NCI-H1048 (cell line): Measurements from ENCODE around the gene PAM.
"Not testable (repeated sequence)": the region's sequence is repeated elsewhere in the genome, so short reads cannot be mapped to it uniquely, and the experiment has no call there.

ENCODE experiments used
- DNase-seq: peaks from one replicate; lab custom pipeline; 2025; lab: John Stamatoyannopoulos, UW

Gene PAM

DNA sequence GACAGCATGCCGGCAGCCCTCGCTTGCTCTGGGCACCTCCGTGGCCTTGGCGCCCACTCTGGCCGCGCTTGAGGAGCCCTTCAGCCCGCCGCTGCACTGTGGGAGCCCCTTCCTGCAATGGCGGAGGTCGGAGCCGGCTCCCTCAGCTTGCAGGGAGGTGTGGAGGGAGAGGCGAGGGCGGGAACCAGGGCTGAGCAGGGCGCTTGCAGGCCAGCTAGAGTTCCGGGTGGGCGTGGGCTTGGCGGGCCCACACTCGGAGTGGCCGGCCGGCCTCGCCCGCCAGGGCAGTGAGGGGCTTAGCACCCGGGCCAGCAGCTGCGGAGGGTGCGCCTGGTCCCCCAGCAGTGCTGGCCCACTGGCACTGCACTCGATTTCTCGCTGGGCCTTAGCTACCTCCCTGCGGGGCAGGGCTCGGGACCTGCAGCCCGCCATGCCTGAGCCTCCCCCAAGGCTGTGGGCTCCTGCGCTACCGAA is 3.2 kb upstream of the PAM start:
- DNase-seq, result not testable (repeated sequence)

DNA sequence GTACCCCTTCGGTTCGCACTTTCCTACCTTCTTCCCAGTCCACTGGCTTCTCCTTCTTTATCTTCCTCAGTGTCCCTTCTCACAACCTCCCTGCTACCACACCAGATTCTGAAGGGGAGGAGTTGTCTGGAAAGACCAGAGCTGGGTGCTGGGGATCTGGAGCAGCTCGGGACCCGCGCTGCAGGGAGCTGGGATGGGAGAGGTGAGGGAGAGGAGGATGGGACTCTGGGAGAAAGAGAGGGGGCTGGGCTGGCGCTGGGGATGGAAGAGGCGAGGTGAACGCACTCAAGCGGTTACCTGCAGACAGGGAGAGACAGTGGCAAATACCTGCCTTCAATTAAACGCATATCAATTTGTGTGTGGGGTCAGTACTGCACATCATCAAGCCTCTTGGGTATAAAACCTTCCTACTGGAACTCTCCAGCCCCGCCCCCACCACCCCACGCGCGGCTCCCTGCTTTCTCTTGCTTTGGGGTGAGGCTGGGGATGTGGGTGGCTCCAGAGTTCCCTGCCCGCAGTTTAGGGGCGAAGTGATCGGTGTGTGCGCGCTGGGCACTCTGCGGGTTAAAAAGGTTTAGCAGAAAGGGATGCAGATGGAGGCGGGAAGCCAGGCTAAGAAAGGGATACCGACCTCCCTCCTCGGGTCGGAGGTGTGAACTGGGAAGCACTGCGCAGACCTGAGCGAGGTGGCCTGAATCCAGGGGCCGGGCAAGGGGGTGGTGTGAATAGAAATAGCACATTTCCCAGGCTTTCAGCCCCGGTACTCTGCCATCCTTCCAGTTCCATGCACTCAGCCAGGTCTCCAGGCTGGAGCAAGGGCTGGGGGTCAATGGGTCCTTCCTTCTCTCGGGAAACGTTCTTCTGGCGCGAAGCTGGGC is 977 bp upstream of the PAM start:
- DNase-seq, result no peak

DNA sequence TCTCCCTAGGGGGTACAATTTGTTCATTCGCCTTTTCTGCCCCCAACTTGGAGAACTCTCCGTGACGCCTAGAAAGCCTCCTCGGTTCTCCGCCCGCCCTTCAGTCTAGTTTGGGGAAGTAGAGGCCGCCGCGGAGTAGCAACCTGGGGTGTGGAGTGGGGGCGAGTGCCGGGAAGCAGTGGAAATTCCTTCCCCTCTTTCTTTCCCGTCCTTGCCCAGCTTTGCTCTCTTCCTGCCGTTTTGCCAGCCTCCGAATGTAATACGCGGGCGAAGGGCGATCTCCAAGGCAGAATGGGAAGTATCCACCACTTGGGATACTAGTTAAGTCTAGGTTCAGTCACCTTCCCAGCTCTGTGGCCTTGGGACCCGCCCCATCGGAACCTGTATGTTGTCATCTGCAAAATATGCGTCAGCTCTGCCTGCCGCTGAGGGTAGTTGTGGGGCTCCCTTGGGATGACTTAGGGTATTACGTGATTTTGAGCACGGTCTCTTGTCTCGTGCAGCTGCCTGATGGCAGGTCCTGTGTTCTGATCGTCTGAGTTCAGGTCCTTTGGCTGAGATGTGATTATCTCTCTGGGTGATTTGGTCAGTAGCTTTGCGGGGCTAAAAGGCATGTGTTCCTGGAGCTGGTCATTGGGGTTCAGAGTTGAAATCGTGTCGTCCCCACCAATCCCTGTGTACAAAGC is 724 bp downstream of the PAM start:
- DNase-seq, result no peak

GRCh38 chr5:102758576-102758975 is 3.5 kb downstream of the PAM start:
- no peak for DNase-seq

- no peak for DNase-seq
Measured at GRCh38 chr5:102759289-102759688, 4.2 kb downstream of the PAM start.

DNA sequence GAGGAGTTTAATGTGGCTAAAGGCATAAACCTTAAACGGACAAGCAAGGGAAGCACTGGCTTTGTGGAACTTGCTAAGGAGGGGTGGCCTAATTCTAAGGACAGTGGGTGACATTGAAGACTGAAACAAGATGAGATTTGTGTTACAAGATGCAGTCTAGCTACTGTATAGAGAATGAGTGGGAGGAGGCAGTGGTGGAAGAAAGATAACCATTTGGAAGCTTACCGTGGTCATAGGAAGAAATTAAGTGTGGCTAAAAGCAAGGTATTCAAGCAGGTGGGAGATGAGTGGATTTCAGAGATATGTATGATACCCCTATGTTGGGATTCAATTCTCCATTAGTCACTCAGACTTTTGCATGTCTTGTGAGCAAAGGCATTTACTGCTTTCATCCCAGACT is 4.6 kb downstream of the PAM start:
- no peak for DNase-seq

DNA sequence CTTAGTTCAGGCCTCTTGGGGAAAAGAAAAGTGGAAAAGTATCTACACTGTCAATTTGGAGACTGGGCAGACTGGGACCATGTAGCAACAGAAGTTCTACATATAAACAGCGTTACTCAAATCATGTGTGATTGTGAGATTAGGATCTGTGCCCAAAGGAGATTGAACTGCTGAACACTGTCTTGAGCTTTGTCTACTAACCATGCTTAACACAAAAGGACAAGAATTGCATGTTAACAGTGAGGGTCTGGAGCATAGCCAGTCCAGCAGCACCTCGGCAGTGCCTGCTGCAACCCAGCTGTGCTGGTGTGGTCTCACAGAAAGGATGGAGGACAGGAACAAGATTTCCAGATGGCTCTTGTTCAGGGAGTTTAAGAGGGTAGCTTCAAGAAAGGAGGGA is 5.7 kb downstream of the PAM start:
- no peak for DNase-seq

DNA sequence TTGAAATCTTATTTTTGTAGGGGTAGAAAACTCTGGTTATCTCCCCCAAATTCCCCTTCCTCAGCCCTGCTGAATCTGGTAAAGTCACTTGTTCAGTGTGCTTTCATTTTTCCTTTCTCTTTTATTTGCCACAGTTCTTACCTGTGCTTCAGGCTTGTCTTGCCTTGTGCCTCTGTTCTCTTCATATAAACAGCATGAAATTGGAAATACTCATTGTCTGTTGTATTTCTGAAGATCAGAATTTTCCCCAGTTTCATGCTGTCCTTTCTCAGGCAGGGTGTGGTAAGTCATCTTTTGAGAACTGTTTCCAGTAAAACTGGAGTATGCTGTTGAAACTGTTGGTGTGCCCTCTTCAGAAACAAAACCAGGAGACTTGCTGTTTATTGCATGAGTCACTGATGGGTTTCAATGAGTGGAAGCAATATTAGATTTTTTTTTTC is 7.0 kb downstream of the PAM start:
- DNase-seq, result no peak

DNA sequence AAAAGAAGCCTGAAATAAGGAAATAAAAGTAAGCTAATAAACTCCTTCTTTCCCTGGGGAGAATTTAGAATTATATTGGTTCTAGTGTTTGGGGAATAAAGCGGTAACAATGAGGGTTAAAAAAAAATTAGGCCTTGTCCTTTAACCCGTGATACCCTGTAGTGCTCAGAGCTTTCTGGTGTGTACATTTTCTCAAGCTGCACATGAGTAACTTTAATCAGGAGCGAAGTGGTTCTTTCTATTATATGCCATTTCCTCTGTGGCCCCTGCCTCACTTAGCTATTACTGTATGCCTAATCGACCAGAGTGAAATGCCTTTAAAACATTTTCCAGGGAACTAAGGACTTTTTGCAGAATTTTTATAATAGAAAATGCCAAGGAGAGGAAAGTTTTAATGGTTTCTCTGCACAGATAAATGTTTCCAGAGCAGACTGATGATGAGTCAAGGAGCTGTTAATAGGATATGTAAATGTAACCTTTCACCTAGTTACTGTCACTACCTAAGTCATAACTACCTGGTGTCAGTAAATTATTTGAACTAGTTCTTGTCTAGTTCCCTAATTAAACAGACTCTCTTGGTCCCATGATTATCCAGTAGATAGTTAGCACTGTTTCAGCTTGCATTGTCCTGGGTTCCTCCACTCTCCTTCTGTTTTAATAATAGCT is 7.6 kb downstream of the PAM start:
- no peak for DNase-seq

DNA sequence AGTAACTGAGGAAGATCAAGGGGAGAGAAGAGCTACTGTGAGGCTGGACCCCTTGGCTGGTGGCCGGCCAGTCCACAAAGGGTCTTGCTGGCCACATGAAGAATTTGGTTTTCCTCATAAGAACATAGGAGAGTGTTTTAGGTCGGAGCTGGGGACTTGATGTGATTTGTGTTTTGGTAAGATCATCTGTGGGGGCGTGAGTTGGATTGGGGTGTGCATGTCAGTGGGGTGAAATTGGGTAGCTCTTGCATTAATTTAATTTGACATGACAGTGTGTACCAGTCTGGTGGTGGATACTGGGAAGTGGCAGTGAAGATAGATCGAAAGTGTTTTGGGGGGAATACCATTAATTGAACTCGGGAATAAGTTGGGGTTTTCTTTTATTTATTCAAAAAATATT is 8.6 kb downstream of the PAM start:
- DNase-seq, result no peak

- DNase-seq, result no peak
Measured at GRCh38 chr5:102764381-102765004, 9.4 kb downstream of the PAM start.

DNA sequence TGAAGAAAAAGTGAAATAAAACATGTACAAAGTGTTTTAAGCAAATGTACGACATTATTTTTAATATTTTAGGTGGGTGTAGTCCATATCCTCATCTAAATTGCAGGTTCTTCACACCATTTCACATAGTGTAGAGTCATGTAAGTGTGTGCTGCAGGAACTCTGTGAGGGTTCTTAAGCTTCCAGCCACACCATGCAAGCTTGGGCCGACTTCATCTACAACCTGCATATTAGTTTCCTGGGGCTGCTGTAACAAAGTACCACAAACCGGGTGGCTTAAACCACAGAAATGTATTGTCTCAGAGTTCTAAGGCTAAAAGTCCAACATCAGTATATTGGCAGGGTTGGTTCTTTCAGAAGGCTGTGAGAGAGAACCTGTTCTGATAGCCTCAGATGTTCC is 10.2 kb downstream of the PAM start:
- DNase-seq, result no peak

- DNase-seq, result no peak
Measured at GRCh38 chr5:102766295-102767090, 11.4 kb downstream of the PAM start.

- DNase-seq, result no peak
Measured at GRCh38 chr5:102767862-102768261, 12.8 kb downstream of the PAM start.

DNA sequence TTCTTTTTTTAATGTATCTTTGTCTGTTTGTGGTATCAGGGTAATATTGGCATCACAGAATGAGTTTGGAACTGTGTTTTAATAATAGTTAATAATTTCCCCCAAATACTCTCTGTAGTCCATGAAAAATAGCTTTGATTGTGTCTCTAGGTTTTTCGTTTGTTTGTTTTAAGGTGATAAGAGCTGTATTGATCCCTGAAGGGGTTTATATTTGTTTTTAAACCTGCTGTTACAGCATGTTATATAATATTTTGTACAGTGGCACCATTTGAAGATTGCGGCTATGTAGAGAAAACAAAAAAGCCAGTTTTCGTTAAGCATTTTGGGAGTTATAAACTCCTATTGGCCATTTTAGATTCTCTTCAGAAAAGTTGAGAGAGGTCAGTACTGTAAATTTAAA is 15.7 kb downstream of the PAM start:
- no peak for DNase-seq

- no peak for DNase-seq
Measured at GRCh38 chr5:102771435-102771834, 16.3 kb downstream of the PAM start.

DNA sequence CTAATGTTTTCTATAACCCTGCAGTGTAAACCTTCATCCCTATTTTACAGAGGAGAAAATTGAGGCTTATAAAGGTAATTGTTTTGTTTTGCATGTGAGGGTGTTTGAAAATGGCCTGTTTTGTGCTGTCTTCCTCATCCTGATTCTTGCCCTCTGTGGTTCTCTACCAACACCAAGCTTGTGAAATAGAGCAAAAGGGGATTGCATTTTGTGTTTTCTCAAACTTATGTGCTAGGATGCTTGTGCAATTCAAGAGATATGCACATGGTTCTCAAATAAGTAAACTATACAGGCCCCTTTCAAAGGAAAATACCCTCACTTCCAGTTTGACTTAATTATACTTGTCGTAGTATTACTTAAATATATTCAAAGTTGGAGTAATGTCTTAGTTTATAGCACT is 17.2 kb downstream of the PAM start:
- no peak for DNase-seq

- DNase-seq, result no peak
Measured at GRCh38 chr5:102773133-102773532, 18.0 kb downstream of the PAM start.

GRCh38 chr5:102775756-102776155 is 20.7 kb downstream of the PAM start:
- DNase-seq, result not testable (repeated sequence)

- DNase-seq, result no peak
Measured at GRCh38 chr5:102777099-102777498, 22.0 kb downstream of the PAM start.

DNA sequence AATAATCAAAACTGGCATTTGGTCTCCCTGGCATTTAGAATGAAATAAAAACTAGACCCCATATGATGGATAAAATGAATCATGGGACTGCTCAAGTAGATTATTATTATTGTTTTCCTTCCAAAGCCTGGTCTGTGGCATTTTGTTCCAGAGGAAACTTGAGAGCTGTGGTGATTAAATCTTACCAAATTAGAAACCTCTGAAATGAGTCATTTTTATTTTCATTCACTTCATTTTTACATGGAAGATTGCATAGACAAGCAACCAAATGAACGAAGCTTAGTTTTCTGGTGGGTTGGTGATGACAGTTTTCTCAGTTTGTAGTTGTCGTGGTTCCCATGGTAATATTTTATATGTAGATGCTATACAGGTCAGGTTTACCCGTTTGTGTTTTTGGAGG is 23.4 kb downstream of the PAM start:
- no peak for DNase-seq

GRCh38 chr5:102781359-102781758 is 26.3 kb downstream of the PAM start:
- no peak for DNase-seq
